HFF-Myc (cell line): Measurements from ENCODE around the gene PLEKHO2.
"Not testable (repeated sequence)": the region's sequence is repeated elsewhere in the genome, so short reads cannot be mapped to it uniquely, and the experiment has no call there.

Source experiments
- DNase-seq: peaks from one replicate; pipeline ENCODE4 v3.0.0-alpha.2; 2011; ENCODE audit warnings: low read depth; ENCODE audit errors: extremely low read depth
- H3K4me3 ChIP-seq: replicated peaks from 2 replicates; pipeline ENCODE4 v1.5.1; 2011; ENCODE audit warnings: low read depth, mild to moderate bottlenecking, control low read depth, low read length
- CTCF ChIP-seq: IDR thresholded peaks from 2 replicates; pipeline ENCODE4 v1.5.1; 2012; ENCODE audit warnings: mild to moderate bottlenecking, low read depth, low read length, control low read depth; ENCODE audit errors: missing control alignments

PLEKHO2 gene

GRCh38 chr15:64841344-64842095 lies at the start of gene PLEKHO2:
Gene PLEKHO2, plus strand, starts transcription at chr15:64841915. Its CDS starts 102 bp downstream, at chr15:64842017.
- TF ChIP-seq CTCF = no peak
- peak within 1 kb of the TSS; percentile 76 for H3K4me3 ChIP-seq
- peak; percentile 77 for DNase-seq

GRCh38 chr15:64792282-64792681 lies 49.4 kb upstream of the PLEKHO2 start:
- no peak for TF ChIP-seq CTCF
- H3K4me3 ChIP-seq = no peak overlapping the region
- DNase-seq = no peak

GRCh38 chr15:64795299-64795698 lies 46.4 kb upstream of the PLEKHO2 start:
- H3K4me3 ChIP-seq, DNase-seq: not testable (repeated sequence)

GRCh38 chr15:64795921-64796320 lies 45.8 kb upstream of the PLEKHO2 start:
- DNase-seq, H3K4me3 ChIP-seq: not testable (repeated sequence)

GRCh38 chr15:64798905-64799304 lies 42.8 kb upstream of the PLEKHO2 start:
- not testable (repeated sequence) for DNase-seq, H3K4me3 ChIP-seq

- H3K4me3 ChIP-seq = no peak overlapping the region
- DNase-seq = no peak
- no peak for TF ChIP-seq CTCF
Measured at GRCh38 chr15:64800476-64800875, 41.2 kb upstream of the PLEKHO2 start.

GRCh38 chr15:64803526-64803925 lies 38.2 kb upstream of the PLEKHO2 start:
- no peak overlapping the region for H3K4me3 ChIP-seq
- no peak for DNase-seq
- TF ChIP-seq CTCF = no peak

GRCh38 chr15:64804619-64805018 lies 37.1 kb upstream of the PLEKHO2 start:
- no peak for DNase-seq
- TF ChIP-seq CTCF = no peak
- no peak overlapping the region for H3K4me3 ChIP-seq
